ENCODE measurements around the gene TEKTIP1.
"Not testable (repeated sequence)": the region's sequence is repeated elsewhere in the genome, so short reads cannot be mapped to it uniquely, and the experiment has no call there.

TEKTIP1 gene

GRCh38 chr19:3508121-3508661 lies 30.8 kb upstream of the TEKTIP1 start:
- DNase-seq = not testable (repeated sequence)

- no peak for DNase-seq
Measured at GRCh38 chr19:3508771-3509535, 30.0 kb upstream of the TEKTIP1 start.

- no peak for DNase-seq
Measured at GRCh38 chr19:3509566-3509989, 29.4 kb upstream of the TEKTIP1 start.

- DNase-seq = no peak
Measured at GRCh38 chr19:3510727-3511126, 28.2 kb upstream of the TEKTIP1 start.

- no peak for DNase-seq
Measured at GRCh38 chr19:3511506-3512251, 27.3 kb upstream of the TEKTIP1 start.

- no peak for DNase-seq
Measured at GRCh38 chr19:3512562-3513228, 26.3 kb upstream of the TEKTIP1 start.

GRCh38 chr19:3513229-3514140 lies 25.5 kb upstream of the TEKTIP1 start:
- DNase-seq = no peak

GRCh38 chr19:3514930-3515329 lies 24.0 kb upstream of the TEKTIP1 start:
- no peak for DNase-seq

GRCh38 chr19:3515891-3516422 lies 23.0 kb upstream of the TEKTIP1 start:
- no peak for DNase-seq

- DNase-seq = no peak
Measured at GRCh38 chr19:3516675-3517207, 22.2 kb upstream of the TEKTIP1 start.

- no peak for DNase-seq
Measured at GRCh38 chr19:3517638-3518037, 21.3 kb upstream of the TEKTIP1 start.

- DNase-seq = no peak
Measured at GRCh38 chr19:3518255-3518654, 20.7 kb upstream of the TEKTIP1 start.

GRCh38 chr19:3518659-3519058 lies 20.3 kb upstream of the TEKTIP1 start:
- no peak for DNase-seq

- no peak for DNase-seq
Measured at GRCh38 chr19:3519126-3519525, 19.8 kb upstream of the TEKTIP1 start.

- no peak for DNase-seq
Measured at GRCh38 chr19:3520166-3521103, 18.5 kb upstream of the TEKTIP1 start.

GRCh38 chr19:3521104-3521445 lies 17.9 kb upstream of the TEKTIP1 start:
- DNase-seq = no peak

GRCh38 chr19:3522421-3523360 lies 16.3 kb upstream of the TEKTIP1 start:
- no peak for DNase-seq

- no peak for DNase-seq
Measured at GRCh38 chr19:3523361-3524077, 15.5 kb upstream of the TEKTIP1 start.
